ENCODE results near the gene NR2C1.
"Not testable (repeated sequence)": the region's sequence is repeated elsewhere in the genome, so short reads cannot be mapped to it uniquely, and the experiment has no call there.

Gene NR2C1

DNA sequence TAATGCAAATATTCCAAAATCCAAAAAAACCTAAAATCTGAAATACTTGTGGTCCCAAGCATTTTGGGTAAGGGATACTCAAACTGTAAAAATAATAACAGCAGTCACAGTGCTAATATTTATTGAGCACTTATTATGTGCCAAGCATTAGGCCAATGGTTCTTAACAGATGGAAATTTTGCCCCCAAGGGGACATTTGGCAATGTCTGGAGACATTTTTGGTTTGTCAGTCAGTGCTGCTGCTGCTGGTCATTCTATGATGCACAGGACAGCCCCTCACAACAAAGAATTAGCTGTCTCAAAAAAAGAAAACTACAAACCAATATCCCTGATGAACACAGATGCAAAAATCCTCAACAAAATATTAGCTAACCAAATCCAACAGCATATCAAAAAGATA, 75.7 kb downstream of the NR2C1 start:
- no peak for DNase-seq

DNA sequence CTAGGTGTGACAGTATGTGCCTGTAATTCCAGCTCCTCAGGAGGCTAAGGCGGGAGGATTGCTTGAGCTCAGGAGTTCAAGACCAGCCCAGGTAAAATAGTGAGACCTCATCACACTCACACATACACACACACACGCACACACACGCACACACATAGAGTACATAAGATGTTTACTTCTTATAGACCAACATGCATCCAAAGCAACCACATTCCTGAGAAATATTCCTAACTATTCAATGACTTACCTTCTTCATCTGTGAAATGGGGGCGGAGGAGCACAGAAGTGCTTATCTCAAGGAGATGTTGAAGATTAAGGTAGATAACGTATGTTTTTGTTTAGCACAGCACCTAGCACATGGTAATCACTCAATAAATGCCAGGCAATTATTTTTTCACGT, 76.4 kb downstream of the NR2C1 start:
- no peak for DNase-seq

DNA sequence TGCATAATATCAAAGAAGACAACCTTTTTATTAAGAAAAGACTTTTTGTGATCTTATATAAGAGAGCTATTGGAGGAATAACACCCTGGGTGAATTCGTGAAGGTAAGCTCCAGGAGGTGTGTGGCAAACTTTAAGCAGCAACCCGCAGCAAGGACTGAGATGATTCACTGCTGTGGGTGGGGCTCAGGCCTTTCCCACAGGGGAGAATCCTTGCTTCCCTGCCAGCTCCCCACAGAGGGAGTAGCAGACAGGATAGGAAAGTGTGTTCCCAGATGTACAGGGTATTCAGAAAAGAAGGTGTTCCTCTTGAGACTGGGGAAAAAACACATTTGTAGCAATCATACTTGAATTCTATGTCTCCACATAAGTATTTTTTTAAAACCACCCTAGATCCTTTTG, 79.1 kb downstream of the NR2C1 start:
- no peak for DNase-seq

DNA sequence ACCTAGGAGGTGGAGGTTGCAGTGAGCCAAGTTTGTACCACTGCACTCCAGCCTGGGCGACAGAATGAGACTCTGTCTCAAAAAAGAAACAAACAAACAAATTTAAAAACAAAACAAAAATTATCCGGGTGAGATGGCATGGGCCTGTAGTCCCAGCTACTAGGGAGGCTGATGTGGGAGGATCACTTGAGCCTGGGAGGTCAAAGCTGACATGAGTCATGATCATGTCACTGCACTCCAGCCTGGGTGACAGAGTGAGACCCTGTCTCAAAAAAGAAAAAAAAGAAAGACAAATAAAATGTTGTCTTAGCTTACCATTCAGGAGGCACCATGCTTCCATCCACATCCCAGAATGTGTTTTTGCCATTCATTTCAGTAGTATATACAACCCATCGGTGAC, 79.6 kb downstream of the NR2C1 start:
- DNase-seq = not testable (repeated sequence)

DNA sequence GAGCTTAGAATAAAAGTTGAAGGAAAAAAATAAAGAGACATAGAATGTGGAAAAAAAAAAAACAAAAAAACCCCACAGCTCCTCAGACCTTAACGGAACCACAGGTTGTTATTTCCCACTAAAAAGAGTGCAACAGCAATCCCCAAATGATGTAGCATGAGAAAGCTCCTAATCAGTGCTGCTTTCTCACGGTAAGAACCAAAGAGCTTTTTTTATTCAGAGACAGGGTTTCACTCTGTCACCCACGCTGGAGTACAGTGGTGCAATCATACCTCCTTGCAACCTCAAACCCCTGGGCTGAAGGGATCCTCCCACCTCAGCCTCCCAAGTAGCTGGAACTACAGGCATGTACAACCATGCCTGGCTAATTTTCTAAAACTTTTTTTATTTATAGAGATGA, 83.2 kb downstream of the NR2C1 start:
- no peak for DNase-seq

DNA sequence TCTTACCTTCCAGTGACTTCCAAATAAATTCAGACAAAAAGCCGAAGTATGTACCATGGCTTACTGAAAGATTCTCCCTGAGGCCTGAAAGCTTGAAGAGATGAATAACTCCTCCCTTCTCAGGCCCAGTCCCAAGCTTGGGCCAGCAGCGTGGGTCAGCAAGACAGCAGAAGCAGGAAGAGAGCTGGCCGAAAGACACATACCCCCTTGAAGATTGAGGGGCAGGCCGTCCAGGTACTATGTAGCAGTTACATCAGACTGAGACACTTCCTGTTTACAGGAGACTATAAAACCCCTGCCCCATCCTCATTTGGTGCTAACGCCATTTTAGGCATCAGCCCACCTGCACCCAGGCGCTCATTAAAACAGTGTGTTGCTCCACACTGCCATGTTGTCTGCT, 84.9 kb downstream of the NR2C1 start:
- no peak for DNase-seq

DNA sequence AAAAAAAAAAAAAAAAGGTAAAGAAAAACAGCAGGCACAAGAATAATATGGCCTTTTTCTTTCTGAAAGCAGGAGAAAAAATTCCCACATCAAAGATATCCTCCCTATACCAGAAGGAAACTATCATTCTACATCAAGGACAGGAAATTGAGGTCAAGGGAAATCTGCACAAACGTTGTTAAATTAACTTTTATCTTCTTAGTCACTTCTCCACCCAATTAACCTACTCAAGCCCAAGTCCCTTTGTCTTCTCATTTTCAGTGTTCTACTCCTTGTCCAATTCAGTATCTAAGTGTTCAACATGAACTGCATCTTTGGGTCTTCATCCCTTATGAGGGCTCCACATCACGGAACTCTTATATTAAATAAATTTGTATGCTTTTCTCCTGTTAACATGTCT, 85.6 kb downstream of the NR2C1 start:
- DNase-seq = no peak

DNA sequence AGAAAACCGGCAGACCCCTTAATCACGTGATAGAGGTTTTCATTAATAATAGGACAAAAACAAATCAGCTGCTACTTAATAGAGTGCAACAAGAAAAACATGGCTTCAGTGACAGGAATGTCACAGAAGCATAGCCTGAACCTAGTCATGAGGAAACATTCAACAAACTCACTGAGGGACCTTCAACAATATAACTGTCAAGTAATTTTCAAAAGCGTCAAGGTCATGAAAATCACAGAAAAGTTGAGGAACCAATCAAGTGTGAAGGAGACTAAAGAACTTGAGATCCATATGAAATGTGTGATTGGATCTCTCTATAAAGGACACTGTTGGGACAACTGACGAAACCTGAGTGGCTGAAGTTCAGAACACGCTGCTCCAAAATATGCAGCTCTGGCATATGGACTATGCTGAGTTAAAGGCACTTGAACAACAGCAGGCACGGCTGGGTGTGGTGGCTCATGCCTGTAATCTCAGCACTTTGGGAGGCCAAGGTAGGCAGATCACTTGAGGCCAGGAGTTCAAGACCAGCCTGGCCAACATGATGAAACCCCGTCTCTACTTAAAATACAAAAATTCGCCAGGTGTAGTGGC, 86.2 kb downstream of the NR2C1 start:
- no peak for DNase-seq

DNA sequence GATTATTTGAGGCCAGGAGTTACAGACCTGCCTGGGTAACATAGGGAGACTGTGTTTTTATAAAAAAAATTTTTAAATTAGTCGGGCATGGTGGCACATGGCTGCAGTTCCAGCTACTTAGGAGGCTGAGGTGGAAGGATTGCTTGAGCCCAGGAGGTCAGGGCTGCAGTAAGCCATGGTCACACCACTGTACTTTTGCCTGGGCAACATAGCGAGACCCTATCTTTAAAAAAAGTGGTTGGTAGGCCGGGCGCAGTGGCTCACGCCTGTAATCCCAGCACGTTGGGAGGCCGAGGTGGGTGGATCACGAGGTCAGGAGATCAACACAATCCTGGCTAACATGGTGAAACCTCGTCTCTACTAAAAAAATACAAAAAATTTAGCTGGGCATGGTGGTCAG, 88.3 kb downstream of the NR2C1 start:
- not testable (repeated sequence) for DNase-seq

DNA sequence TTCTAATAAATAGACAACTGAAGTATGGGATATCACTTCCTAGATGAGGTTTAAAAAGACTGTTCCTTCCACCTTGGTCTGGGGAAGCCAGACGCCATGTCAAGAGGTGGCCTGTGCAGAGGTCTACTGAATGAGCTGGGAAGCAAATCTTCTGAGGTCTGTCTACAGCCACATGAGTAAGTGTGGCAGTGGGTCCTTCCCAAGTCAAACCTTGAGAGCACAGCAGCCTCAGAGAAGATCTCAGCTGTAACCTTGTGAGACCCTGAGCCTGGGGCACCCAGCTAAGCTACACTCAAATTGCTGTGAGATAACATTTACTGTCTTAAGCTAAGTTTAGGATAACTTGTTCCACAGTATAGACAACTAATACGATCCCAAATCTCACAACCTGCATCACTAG, 90.1 kb downstream of the NR2C1 start:
- DNase-seq = no peak

DNA sequence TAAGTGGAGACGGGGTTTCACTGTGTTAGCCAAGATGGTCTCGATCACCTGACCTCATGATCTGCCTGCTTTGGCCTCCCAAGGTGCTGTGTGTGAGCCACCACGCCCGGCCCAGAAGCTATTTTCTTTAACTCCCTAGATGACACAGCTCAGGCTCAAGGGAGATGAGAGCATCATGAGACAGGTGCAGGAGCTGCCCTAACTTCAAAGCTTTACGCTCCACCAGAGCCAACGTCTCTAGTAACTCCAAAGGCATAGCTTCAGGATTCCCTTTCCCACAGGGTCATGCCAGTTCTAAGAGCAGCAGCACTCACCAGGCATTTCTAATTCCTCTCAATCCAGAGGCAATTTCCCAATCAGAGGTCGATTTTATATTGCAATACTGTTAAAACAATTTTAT, 91.0 kb downstream of the NR2C1 start:
- no peak for DNase-seq

DNA sequence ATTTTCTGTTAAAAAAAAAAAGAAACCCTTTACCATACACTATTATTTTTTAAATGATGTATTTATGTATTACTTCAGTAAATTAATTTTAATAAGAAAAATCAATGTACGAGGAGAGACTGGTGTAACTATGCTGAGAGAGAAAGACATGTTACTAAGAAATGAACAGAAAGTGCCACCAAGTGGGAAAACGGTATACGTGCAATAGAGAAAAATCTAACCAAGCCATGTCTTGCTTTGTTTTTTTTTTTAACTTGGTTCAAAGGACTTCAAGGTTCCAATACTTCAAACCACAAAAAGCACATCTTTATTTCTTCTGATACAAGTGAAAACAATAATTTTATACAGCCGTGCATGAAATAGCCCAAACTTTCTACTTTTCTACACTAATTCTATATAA, 92.8 kb downstream of the NR2C1 start:
- no peak for DNase-seq

DNA sequence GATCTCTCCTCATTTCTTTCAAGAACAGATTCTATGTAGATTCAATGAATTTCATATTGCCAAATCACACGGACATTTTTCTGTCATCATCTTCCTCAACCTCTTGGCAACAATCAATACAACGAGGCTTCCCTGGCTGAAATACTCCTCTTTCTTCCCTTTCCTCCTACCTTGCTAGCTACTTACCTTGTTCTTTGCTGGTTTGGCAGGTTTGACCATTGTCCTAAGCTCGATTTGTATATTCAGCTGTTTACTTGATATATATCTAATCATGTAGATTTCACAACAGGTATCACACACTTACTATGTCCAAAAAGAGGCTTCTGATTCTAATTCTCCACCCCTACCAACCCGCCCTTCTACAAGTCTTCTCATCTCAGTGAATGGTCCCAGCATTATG, 93.5 kb downstream of the NR2C1 start:
- no peak for DNase-seq

DNA sequence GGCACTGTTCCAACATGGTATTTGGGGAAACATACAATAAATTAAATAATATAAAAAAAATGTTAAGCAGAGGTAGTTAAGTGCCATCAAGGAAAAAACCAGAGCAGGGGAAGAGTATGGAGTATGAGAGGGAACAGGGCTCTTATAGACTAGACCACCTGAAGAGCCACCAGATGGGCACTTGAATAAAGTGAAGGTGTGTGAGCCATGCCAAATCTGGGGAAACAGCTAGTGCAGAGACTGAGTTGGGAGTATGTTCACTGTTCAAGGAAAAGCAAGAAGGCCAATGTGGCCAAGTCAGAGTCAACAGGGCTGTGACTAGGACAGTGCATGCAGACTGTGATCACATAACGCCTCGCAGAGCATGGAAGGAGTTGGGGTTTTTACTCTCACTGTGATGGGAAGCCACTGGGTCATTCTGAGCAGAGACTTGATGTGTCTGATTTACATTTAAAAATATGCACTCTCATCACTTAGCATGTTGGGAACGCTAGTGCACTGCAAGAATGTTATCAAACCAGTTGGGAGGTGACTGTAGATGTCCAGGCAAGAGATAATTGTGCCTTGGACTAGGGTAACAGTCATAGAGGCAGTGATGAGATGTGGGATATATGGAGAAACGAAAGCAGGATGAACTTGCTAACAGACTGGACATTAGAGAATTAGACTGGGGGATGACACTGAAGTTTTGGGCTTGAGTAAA, 95.5 kb downstream of the NR2C1 start:
- DNase-seq = no peak

DNA sequence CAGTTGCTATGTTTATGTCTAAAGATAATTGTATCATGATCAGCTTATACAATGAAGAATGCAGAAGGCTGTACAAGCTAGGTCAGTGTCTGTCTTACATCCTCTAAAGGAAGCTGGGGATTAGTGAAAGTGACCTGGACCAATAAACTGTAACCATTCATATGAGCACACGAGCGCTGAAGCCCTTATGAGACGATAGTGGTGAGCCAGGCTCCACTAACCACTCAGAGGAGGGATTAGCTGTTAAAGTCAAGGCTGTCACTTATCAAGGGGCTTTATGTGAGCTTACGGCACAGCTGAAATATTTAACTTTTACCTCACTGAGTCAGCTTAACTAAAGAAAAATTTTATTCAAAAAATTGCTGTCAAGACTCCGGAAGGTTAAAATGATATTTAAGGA, 100.2 kb downstream of the NR2C1 start:
- no peak for DNase-seq

DNA sequence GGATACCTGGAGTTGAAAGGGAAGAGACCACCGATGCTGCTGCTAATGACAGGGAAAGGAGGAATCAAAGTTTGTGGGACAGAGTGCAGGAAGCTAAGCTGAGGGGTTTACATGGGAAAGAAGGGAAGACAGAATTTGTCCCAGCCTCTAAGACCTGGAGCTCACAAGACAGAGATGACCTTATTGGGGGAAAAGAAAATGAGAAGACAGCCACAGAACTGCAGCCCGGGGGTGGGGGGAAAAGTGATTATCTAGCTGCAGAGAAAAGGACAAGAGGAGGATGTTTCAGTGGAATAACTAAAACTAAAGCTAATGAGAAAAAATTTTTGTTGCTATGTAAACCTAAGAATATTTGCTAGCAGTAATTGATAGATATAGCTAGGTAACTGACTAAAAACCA, 100.6 kb downstream of the NR2C1 start:
- no peak for DNase-seq

DNA sequence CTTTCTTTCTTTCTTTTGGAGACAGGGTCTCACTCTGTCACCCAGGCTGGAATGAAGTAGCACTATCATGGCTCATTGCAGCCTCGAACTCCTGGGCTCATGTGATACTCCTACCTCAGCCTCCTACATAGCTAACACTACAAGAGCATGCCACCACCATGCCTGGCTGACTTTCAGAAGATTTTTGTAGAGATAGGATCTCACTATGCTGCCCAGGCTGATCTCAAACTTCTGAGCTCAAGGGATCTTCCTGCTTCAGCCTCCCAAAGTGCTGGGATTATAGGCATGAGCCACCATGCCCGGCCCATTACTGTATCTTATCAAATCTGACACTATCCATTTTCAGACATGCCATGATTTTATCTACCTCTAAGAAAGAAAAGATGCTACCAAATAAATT, 101.5 kb downstream of the NR2C1 start:
- DNase-seq = no peak

DNA sequence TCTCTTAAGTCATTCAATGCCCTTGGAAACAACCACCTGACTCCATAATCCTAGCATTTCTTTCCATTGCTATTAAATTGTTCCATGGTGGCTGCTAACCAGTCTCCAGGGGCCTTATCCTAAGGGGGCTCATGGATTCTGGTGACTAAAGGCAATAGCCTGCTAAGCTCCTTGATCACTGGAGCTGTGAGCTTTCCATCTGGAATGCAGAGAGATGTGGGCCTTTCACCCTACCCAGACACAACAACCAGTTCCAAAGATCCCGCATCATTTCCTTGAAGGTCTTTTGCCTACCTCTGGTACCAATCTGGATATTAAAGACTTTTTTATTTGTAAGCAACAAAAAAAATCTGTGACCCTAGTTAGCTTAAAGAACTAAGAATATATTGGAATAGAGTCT, 102.9 kb downstream of the NR2C1 start:
- no peak for DNase-seq

All from activated CD8-positive, alpha-beta memory T cell treated with anti-CD3 and anti-CD28 coated beads for 24 hours (primary cell).